Adipocyte (in vitro differentiated cells): ENCODE measurements around the gene OAS1.

Experiments
- DNase-seq: peaks from one replicate; pipeline ENCODE4 v3.0.0-alpha.2; 2015; ENCODE audit warnings: low read depth
- H3K27me3 ChIP-seq: replicated peaks from 2 replicates; pipeline ENCODE4 v1.7.0; 2013; ENCODE audit warnings: mild to moderate bottlenecking, low read length, moderate library complexity; ENCODE audit not compliant: control insufficient read depth, insufficient read depth
- H3K36me3 ChIP-seq: 2 replicates; pipeline ENCODE4 v1.7.0; 2013; ENCODE audit warnings: low read length, mild to moderate bottlenecking, moderate library complexity; ENCODE audit not compliant: control insufficient read depth, insufficient read depth, severe bottlenecking
- H3K4me1 ChIP-seq: 2 replicates; pipeline ENCODE4 v1.7.0; 2013; ENCODE audit warnings: mild to moderate bottlenecking, low read length, moderate library complexity; ENCODE audit not compliant: control insufficient read depth, insufficient read depth
- H3K4me3 ChIP-seq: 2 replicates; pipeline ENCODE4 v1.7.0; 2013; ENCODE audit warnings: mild to moderate bottlenecking, low read length, moderate library complexity
- H3K9ac ChIP-seq: 2 replicates; pipeline ENCODE4 v1.7.0; 2013; ENCODE audit warnings: mild to moderate bottlenecking, low read length, moderate library complexity
- H3K9me3 ChIP-seq: 2 replicates; pipeline ENCODE4 v1.7.0; 2013; ENCODE audit warnings: mild to moderate bottlenecking, low read length, moderate library complexity; ENCODE audit not compliant: control insufficient read depth

The OAS1 gene

GRCh38 chr12:112938751-112939150, 32.0 kb downstream of the OAS1 start:
- no peaks in the 10 kb centered on the region for H3K27me3 ChIP-seq
- no peak for DNase-seq
- peaks cover 11% of the 10 kb centered on the region for H3K4me1 ChIP-seq
- H3K36me3 ChIP-seq, result no peaks in the 10 kb centered on the region
- H3K9ac ChIP-seq, result peak overlapping the region; percentile 86
- peak overlapping the region; percentile 86 for H3K4me3 ChIP-seq
- H3K9me3 ChIP-seq, result no peaks in the 10 kb centered on the region

GRCh38 chr12:112939761-112940381, 33.1 kb downstream of the OAS1 start:
- H3K9me3 ChIP-seq, result no peaks in the 10 kb centered on the region
- no peak overlapping the region for H3K4me3 ChIP-seq
- peak overlapping the region; percentile 17 for H3K9ac ChIP-seq
- no peaks in the 10 kb centered on the region for H3K27me3 ChIP-seq
- H3K36me3 ChIP-seq, result no peaks in the 10 kb centered on the region
- no peak for DNase-seq
- H3K4me1 ChIP-seq, result peaks cover 11% of the 10 kb centered on the region

DNA sequence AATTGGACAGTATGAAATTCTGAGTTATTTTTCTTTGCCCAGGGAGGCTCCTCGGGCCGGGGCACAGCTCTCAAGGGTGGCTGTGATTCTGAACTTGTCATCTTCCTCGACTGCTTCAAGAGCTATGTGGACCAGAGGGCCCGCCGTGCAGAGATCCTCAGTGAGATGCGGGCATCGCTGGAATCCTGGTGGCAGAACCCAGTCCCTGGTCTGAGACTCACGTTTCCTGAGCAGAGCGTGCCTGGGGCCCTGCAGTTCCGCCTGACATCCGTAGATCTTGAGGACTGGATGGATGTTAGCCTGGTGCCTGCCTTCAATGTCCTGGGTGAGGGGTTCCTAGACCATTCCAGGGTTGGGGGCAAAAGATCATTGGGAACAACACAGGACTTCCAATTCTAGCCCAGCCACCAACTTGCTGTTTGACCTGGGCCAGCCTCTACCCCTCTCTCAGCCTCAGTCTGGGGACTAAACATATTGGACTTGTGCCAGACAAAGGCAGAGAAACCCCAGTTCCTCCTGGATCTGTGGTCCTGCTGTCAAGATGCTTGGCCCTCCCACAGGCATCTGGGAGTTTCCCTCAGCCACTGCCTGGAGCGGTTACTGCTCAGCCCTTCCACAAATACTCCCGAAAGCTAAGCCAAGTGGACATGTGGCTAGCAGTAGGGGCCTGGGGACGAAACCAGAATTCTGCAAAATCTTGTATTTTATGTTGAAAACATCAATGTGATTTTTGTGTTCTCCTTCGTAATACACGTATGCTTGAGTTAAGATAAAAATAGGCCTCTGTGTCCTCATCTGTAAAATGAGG, 35.0 kb downstream of the OAS1 start:
- Histone ChIP-seq H3K9me3 (no peaks in the 10 kb centered on the region), H3K27me3 (no peaks in the 10 kb centered on the region), H3K4me3 (no peak overlapping the region), H3K4me1 (peaks cover 11% of the 10 kb centered on the region), H3K9ac (no peak overlapping the region), H3K36me3 (no peaks in the 10 kb centered on the region)
- no peak for DNase-seq

DNA sequence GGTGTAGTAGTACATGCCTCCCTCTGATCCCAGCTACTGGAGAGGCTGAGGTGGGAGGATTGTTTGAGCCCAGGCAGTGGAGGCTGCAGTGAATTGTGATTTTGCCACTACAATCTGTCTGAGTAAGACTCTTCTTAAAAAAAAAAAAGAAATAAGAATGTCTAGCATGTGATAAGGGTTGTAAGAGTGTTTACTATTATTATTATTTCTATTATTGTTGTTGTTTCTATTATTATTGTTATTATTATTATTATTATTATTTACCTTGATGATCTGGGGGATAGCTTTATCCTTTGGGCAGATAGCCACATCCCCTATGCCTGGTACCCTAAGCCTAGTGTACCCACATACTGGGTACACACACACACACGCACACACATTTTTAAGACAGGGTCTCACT, 35.8 kb downstream of the OAS1 start:
- H3K36me3 ChIP-seq, result no peaks in the 10 kb centered on the region
- H3K4me1 ChIP-seq, result peaks cover 11% of the 10 kb centered on the region
- H3K4me3 ChIP-seq, result no peak overlapping the region
- no peaks in the 10 kb centered on the region for H3K27me3 ChIP-seq
- H3K9me3 ChIP-seq, result no peaks in the 10 kb centered on the region
- no peak overlapping the region for H3K9ac ChIP-seq
- DNase-seq, result no peak

- Histone ChIP-seq H3K4me1 (peaks cover 5% of the 10 kb centered on the region), H3K4me3 (no peak overlapping the region), H3K27me3 (no peaks in the 10 kb centered on the region), H3K9ac (no peak overlapping the region), H3K9me3 (no peaks in the 10 kb centered on the region), H3K36me3 (no peaks in the 10 kb centered on the region)
- DNase-seq, result peak; percentile 10
These were observed 37.4 kb downstream of the OAS1 start for GRCh38 chr12:112944024-112944690.

DNA sequence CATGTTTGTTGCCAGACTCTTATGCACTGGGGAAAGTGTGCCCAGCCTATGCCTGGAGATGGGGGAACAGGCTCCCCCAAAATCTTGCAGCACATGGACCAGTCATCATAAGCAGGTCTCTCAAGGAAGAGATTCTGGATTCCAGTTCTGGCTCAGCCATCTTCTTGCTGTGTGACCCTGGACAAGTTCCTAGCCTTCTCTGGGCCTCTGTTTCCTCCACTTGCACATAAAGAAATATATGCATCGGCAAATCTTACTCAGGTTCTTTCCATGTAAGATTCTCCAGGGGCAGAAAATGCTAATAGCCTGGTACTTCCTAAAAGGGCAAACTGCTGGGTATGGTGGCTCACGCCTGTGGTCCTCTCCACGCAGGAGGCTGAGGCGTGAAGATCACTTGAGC, 38.8 kb downstream of the OAS1 start:
- Histone ChIP-seq H3K4me1 (no peaks in the 10 kb centered on the region), H3K9me3 (no peaks in the 10 kb centered on the region), H3K27me3 (no peaks in the 10 kb centered on the region), H3K9ac (no peak overlapping the region), H3K4me3 (no peak overlapping the region), H3K36me3 (no peaks in the 10 kb centered on the region)
- no peak for DNase-seq

DNA sequence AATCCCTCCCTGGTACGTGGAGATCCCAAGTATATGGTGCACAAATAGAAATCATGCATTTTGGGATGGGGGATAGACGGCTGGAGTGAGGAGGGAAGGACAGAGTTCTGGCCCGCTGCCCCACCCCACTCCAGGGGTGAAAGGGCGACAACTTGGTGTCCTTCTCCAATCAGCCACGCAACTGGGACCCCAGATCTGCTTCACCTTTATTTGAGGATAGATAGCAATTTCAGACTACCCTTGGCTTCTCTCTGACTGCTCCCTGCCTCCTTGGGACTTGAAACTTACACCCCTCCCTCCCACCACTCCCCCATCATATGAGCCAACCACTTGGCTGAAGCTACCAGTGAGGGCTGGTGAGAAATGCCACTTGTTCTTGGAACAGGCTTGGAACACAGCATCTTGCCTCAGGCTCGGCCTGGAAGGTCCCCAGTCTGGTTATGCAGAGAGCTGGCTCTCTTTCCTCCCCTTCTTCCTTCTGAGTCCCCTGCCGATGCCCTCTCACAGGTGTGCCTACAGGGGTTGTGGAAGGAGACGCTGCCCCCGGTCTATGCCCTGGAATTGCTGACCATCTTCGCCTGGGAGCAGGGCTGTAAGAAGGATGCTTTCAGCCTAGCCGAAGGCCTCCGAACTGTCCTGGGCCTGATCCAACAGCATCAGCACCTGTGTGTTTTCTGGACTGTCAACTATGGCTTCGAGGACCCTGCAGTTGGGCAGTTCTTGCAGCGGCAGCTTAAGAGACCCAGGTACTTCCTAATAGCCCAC, 39.7 kb downstream of the OAS1 start:
- no peak for DNase-seq
- Histone ChIP-seq H3K4me3 (no peak overlapping the region), H3K9ac (no peak overlapping the region), H3K27me3 (no peaks in the 10 kb centered on the region), H3K36me3 (no peaks in the 10 kb centered on the region), H3K9me3 (no peaks in the 10 kb centered on the region), H3K4me1 (no peaks in the 10 kb centered on the region)

GRCh38 chr12:112947314-112947713, 40.6 kb downstream of the OAS1 start:
- H3K4me3 ChIP-seq, result no peak overlapping the region
- no peaks in the 10 kb centered on the region for H3K27me3 ChIP-seq
- H3K9me3 ChIP-seq, result no peaks in the 10 kb centered on the region
- H3K9ac ChIP-seq, result no peak overlapping the region
- DNase-seq, result no peak
- no peaks in the 10 kb centered on the region for H3K36me3 ChIP-seq
- no peaks in the 10 kb centered on the region for H3K4me1 ChIP-seq

DNA sequence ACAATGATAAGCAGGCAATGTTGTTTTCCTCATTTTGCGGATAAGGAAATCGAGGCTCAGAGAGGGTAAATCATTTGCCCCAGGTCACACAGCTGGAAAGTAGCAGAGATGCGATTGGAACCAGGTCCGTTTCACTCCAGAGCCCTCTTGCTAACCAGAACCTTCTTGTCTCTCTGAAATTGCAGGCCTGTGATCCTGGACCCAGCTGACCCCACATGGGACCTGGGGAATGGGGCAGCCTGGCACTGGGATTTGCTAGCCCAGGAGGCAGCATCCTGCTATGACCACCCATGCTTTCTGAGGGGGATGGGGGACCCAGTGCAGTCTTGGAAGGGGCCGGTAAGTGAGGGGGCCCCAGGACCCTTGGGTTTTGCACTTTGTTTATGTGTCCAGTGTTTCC, 41.0 kb downstream of the OAS1 start:
- Histone ChIP-seq H3K36me3 (no peaks in the 10 kb centered on the region), H3K4me1 (no peaks in the 10 kb centered on the region), H3K4me3 (no peak overlapping the region), H3K9ac (no peak overlapping the region), H3K9me3 (no peaks in the 10 kb centered on the region), H3K27me3 (no peaks in the 10 kb centered on the region)
- DNase-seq, result no peak

GRCh38 chr12:112948806-112949205, 42.0 kb downstream of the OAS1 start:
- no peaks in the 10 kb centered on the region for H3K27me3 ChIP-seq
- no peaks in the 10 kb centered on the region for H3K36me3 ChIP-seq
- no peaks in the 10 kb centered on the region for H3K4me1 ChIP-seq
- no peak for DNase-seq
- no peak overlapping the region for H3K4me3 ChIP-seq
- no peaks in the 10 kb centered on the region for H3K9me3 ChIP-seq
- H3K9ac ChIP-seq, result no peak overlapping the region

DNA sequence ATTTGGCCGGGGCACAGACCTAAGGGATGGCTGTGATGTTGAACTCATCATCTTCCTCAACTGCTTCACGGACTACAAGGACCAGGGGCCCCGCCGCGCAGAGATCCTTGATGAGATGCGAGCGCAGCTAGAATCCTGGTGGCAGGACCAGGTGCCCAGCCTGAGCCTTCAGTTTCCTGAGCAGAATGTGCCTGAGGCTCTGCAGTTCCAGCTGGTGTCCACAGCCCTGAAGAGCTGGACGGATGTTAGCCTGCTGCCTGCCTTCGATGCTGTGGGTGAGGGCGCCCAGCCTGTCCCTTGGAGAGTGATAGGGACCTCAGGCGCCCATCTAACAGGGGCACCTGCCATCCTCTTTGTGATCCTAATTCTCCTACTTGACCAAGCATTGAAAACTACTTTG, 43.9 kb downstream of the OAS1 start:
- Histone ChIP-seq H3K4me3 (no peak overlapping the region), H3K36me3 (no peaks in the 10 kb centered on the region), H3K27me3 (no peaks in the 10 kb centered on the region), H3K9me3 (no peaks in the 10 kb centered on the region), H3K4me1 (no peaks in the 10 kb centered on the region), H3K9ac (no peak overlapping the region)
- DNase-seq, result no peak
